ENCODE measurements around the gene DIRAS1.

Gene DIRAS1, protein sequence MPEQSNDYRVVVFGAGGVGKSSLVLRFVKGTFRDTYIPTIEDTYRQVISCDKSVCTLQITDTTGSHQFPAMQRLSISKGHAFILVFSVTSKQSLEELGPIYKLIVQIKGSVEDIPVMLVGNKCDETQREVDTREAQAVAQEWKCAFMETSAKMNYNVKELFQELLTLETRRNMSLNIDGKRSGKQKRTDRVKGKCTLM

GRCh38 chr19:2720777-2721569 is at the start of gene DIRAS1:
DIRAS1 (minus strand) TSS chr19:2721372; CDS start chr19:2717806, 3,566 bp downstream.
- no peak for DNase-seq
- Histone ChIP-seq H3K4me3 (ENCODE audit: low read depth, low read length) (peak within 1 kb of the TSS; percentile 15), H3K27me3 (replicated peaks) (peaks cover 10% of the 10 kb centered on the region), H3K36me3 (replicated peaks) (no peaks in the 10 kb centered on the region), H3K27ac (no peak within 1 kb of the TSS)
- in situ Hi-C loops (cut with HindIII; ENCODE audit: low pct_ligation_motif_present, low sequenced_read_pairs): no loop called here
- TF ChIP-seq, protein P1, sequence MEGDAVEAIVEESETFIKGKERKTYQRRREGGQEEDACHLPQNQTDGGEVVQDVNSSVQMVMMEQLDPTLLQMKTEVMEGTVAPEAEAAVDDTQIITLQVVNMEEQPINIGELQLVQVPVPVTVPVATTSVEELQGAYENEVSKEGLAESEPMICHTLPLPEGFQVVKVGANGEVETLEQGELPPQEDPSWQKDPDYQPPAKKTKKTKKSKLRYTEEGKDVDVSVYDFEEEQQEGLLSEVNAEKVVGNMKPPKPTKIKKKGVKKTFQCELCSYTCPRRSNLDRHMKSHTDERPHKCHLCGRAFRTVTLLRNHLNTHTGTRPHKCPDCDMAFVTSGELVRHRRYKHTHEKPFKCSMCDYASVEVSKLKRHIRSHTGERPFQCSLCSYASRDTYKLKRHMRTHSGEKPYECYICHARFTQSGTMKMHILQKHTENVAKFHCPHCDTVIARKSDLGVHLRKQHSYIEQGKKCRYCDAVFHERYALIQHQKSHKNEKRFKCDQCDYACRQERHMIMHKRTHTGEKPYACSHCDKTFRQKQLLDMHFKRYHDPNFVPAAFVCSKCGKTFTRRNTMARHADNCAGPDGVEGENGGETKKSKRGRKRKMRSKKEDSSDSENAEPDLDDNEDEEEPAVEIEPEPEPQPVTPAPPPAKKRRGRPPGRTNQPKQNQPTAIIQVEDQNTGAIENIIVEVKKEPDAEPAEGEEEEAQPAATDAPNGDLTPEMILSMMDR (IDR thresholded peaks at IDR 0.05; ENCODE audit: low read depth, low read length, missing control alignments): no peak

DNA sequence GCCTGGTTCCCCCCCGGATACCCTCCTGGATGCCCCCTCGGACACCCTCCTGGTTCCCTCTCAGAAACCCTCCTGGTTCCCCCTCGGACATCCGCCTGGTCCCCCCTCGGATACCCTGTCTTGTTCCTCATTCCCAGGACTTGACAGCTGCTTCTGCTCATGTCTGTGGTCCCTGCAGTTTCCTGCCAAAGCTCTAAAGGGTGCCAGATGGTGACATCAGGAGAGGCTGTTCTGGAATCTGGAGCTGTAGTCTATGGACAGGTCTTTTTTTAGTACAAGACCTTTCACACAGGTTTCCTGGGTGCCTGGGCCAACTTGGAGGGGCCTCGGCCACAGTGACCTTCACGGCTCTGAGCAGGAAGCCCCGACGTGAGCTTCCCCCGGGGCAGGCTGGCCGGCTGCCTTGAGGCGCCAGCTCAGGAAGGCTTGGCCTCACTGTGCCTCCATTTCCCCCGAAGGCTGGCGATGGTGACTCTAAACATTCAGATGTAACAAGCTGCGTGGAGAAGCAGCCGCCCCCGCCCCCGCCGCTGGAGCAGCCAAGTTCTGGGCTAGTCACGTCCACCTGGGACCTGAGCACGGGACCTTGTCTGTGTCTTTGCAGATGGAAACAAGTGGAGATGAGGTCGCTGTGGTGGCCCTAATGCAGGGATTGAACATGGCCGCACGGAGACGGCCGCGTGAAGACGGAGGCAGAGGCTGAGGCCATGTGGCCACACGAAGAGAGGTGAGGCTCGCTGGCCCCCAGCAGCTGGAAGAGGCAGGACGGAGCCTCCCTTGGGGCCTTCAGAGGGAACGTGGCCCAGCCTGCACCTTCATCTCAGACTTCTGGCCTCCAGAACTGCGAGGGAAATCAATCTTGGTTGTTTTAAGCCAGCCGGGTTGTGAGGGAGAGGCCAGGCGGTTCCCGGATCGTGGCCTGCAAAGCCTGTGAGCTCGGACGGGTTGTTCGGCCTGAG is 49.2 kb upstream of the DIRAS1 start:
- Histone ChIP-seq H3K4me3 (ENCODE audit: low read depth, low read length) (no peak overlapping the region), H3K27ac (no peak overlapping the region), H3K27me3 (replicated peaks) (no peaks in the 10 kb centered on the region), H3K36me3 (replicated peaks) (peaks cover 16% of the 10 kb centered on the region)
- in situ Hi-C loops (cut with HindIII; ENCODE audit: low pct_ligation_motif_present, low sequenced_read_pairs): no loop called here
- TF ChIP-seq, protein P1 (IDR thresholded peaks at IDR 0.05; ENCODE audit: low read depth, low read length, missing control alignments): no peak
- no peak for DNase-seq

DNA sequence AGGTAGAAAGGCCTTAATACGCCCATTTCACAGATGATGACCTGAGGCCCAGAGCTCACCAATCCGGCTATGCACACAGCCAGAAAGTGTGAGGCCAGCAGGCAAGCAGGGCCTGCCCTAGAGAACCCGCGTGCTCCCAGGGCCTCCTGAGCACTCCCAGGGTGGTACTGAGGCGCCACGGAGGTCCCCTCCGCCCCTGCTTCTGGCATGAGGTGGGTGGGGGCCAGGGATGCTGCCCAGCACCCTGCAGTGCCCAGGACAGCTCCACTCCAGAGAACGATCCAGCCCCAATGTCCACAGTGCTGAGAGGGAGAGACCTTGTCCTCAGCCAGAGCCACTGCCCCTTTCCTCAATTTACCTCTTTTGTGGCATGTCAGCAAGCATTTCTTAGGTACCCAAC is 48.0 kb upstream of the DIRAS1 start:
- H3K36me3 ChIP-seq (replicated peaks): peaks cover 25% of the 10 kb centered on the region
- no peak overlapping the region for H3K27ac ChIP-seq
- H3K4me3 ChIP-seq (ENCODE audit: low read depth, low read length): no peak overlapping the region
- in situ Hi-C loops (cut with HindIII; ENCODE audit: low pct_ligation_motif_present, low sequenced_read_pairs): no loop called here
- no peak for DNase-seq
- TF ChIP-seq, protein P1 (IDR thresholded peaks at IDR 0.05; ENCODE audit: low read depth, low read length, missing control alignments): no peak
- no peaks in the 10 kb centered on the region for H3K27me3 ChIP-seq (replicated peaks)

DNA sequence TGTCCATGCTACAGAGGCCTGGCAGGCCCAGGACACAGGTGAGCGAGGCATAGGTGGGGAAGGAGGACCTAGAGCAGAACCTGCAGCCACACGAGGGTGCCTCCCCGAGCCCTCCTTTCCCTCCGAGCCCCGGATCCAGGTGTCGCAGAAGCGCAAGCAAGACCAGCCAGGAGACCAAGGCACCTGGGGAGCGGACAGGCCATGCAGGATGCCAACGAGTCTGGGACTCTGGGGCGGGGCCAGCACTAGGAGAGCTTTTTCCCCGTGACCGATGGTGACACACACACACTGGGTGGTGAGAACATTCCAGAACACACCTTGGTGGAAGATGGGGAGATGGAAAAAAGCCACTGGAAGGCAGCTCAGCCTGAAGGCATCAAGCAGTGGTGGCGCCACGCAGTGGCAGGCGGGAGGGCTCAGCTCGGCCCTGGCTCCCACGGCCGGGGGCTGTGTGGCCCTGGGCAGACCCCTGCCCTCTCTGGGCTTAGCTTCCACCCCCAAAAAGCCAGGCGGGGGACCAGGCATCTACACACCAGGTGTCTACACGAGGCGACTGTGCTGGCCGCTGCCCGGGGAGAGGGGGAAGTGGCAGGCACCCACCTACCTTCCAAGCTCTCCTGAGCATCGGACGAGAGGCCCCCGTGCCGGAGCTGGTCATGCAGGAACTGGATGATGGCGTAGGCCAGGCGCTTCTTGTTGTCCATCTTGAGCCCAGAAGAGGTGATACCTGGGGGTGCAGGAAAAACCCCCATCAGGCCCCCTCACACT is 47.4 kb upstream of the DIRAS1 start:
- TF ChIP-seq, protein P1 (IDR thresholded peaks at IDR 0.05; ENCODE audit: low read depth, low read length, missing control alignments): no peak
- in situ Hi-C loops (cut with HindIII; ENCODE audit: low pct_ligation_motif_present, low sequenced_read_pairs): no loop called here
- H3K4me3 ChIP-seq (ENCODE audit: low read depth, low read length): no peak overlapping the region
- H3K27ac ChIP-seq: no peak overlapping the region
- DNase-seq: no peak
- peaks cover 32% of the 10 kb centered on the region for H3K36me3 ChIP-seq (replicated peaks)
- H3K27me3 ChIP-seq (replicated peaks): no peaks in the 10 kb centered on the region

DNA sequence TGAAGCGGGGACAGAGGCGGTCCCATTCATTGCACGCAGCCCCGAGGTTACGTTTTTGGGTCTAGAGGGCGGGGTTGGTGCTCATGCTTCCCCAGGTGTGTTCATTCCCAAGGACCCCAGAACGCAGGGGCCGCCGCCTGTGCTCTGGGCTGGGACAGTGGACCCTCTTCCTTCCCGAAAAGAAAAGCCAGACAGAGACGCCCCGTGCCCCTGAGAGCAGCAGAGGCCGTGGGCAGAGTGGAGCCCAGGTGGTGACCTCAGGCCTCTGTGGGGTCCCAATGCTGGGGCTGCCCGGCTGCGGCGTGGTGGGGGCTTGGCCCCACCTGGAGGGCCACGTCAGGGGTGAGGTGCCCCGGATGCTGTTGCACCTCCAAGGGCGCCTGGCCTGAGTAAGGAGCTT is 46.5 kb upstream of the DIRAS1 start:
- Histone ChIP-seq H3K36me3 (replicated peaks) (peaks cover 38% of the 10 kb centered on the region), H3K27ac (no peak overlapping the region), H3K27me3 (replicated peaks) (no peaks in the 10 kb centered on the region), H3K4me3 (ENCODE audit: low read depth, low read length) (no peak overlapping the region)
- no peak for DNase-seq
- TF ChIP-seq, protein P1 (IDR thresholded peaks at IDR 0.05; ENCODE audit: low read depth, low read length, missing control alignments): no peak
- in situ Hi-C loops (cut with HindIII; ENCODE audit: low pct_ligation_motif_present, low sequenced_read_pairs): no loop called here

Data from brain microvascular endothelial cell (primary cell).